Medulla oblongata (tissue), 1 donor: ENCODE data around the gene ITK.
"Not testable (repeated sequence)": the region's sequence is repeated elsewhere in the genome, so short reads cannot be mapped to it uniquely, and the experiment has no call there.

ENCODE experiments used
- DNase-seq: peaks from one replicate; pipeline ENCODE4 v3.0.0-alpha.2; 2015; ENCODE audit errors: extremely low spot score

Gene ITK

GRCh38 chr5:157167214-157167621 is 13.4 kb upstream of the ITK start:
- no peak for DNase-seq

GRCh38 chr5:157168286-157168685 is 12.4 kb upstream of the ITK start:
- DNase-seq: no peak

- DNase-seq: no peak
These were observed 8.2 kb upstream of the ITK start for GRCh38 chr5:157172403-157172802.

GRCh38 chr5:157175071-157175612 is 5.5 kb upstream of the ITK start:
- DNase-seq: no peak

- no peak for DNase-seq
These were observed 2.7 kb upstream of the ITK start for GRCh38 chr5:157177953-157178352.

- DNase-seq: no peak
These were observed 1.7 kb upstream of the ITK start for GRCh38 chr5:157178966-157179365.

- no peak for DNase-seq
These were observed 1.6 kb downstream of the ITK start for GRCh38 chr5:157182143-157182757.

- no peak for DNase-seq
These were observed 3.6 kb downstream of the ITK start for GRCh38 chr5:157184117-157184670.

- DNase-seq: not testable (repeated sequence)
These were observed 4.5 kb downstream of the ITK start for GRCh38 chr5:157185122-157185521.

GRCh38 chr5:157186309-157187045 is 5.8 kb downstream of the ITK start:
- no peak for DNase-seq

GRCh38 chr5:157187046-157187754 is 6.6 kb downstream of the ITK start:
- DNase-seq: no peak

GRCh38 chr5:157188270-157188669 is 7.6 kb downstream of the ITK start:
- no peak for DNase-seq

- no peak for DNase-seq
These were observed 8.6 kb downstream of the ITK start for GRCh38 chr5:157189223-157189622.

- no peak for DNase-seq
These were observed 13.2 kb downstream of the ITK start for GRCh38 chr5:157193699-157194424.

GRCh38 chr5:157196045-157196444 is 15.4 kb downstream of the ITK start:
- DNase-seq: no peak

GRCh38 chr5:157197086-157197485 is 16.4 kb downstream of the ITK start:
- no peak for DNase-seq

GRCh38 chr5:157198277-157198986 is 17.8 kb downstream of the ITK start:
- DNase-seq: no peak

GRCh38 chr5:157201857-157202256 is 21.2 kb downstream of the ITK start:
- DNase-seq: no peak

- no peak for DNase-seq
These were observed 22.8 kb downstream of the ITK start for GRCh38 chr5:157203417-157203816.

GRCh38 chr5:157204765-157205164 is 24.1 kb downstream of the ITK start:
- peak; percentile 6 for DNase-seq

GRCh38 chr5:157205708-157206107 is 25.1 kb downstream of the ITK start:
- no peak for DNase-seq
